IMR-90 (cell line): ENCODE measurements around the gene LAMA5.

Source experiments
- CTCF ChIP-seq: conservative IDR thresholded peaks from 2 replicates; pipeline ENCODE4 v1.5.1; 2012; ENCODE audit warnings: mild to moderate bottlenecking, low read depth, low read length, improper control_type of control experiment
- POLR2A ChIP-seq: IDR thresholded peaks from 2 replicates; pipeline ENCODE4 v1.6.1; 2012; ENCODE audit warnings: mild to moderate bottlenecking, low read depth, low read length

GRCh38 chr20:62265365-62265764, 101.7 kb downstream of the LAMA5 start:
- TF ChIP-seq CTCF (no peak), POLR2A (no peak)
